ENCODE data around the gene CD109.

Gene CD109

DNA sequence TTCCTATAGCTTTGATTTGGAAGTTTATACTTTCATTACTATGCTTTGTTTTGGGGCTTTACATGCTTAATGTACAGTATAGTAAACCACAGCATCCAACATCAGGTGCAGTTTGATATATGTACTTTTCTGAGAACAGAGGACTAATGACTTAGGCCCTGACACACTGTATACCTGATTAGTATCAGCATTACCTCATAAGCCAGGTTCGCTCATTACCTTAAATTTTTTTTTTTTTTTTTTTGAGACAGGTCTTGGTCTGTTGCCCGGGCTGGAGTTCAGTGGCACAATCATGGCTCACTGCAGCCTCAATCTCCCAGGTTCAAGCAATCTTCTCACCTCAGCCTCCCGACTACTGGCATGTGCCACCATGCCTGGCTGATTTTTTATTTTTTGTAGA lies 28.4 kb downstream of the CD109 start:
- no peak for TF ChIP-seq CTCF (IDR thresholded peaks at IDR 0.05)

- no peak for TF ChIP-seq CTCF (IDR thresholded peaks at IDR 0.05)
Observed at GRCh38 chr6:73727114-73727513, 31.1 kb downstream of the CD109 start.

GRCh38 chr6:73728548-73729205 lies 32.7 kb downstream of the CD109 start:
- TF ChIP-seq CTCF (IDR thresholded peaks at IDR 0.05), result no peak

DNA sequence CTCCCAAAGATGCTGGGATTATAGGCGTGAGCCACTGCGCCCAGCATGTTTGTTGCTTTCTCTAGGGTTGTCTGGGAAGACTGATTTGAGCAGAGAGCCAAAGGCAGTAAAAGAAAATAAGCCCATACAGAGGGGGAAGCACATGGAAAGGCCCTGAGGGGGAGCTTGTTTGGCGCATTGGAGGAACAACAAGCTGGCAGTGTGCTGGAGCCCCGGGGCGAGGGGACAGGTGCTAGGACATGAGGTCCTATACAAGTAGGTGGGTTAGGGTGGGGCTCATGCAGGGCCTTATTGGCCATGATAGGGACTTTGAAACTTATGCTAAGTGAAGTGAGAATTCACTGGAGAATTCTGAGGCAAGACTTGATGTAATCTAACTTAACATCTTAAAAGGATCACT lies 35.3 kb downstream of the CD109 start:
- TF ChIP-seq CTCF (IDR thresholded peaks at IDR 0.05), result no peak

DNA sequence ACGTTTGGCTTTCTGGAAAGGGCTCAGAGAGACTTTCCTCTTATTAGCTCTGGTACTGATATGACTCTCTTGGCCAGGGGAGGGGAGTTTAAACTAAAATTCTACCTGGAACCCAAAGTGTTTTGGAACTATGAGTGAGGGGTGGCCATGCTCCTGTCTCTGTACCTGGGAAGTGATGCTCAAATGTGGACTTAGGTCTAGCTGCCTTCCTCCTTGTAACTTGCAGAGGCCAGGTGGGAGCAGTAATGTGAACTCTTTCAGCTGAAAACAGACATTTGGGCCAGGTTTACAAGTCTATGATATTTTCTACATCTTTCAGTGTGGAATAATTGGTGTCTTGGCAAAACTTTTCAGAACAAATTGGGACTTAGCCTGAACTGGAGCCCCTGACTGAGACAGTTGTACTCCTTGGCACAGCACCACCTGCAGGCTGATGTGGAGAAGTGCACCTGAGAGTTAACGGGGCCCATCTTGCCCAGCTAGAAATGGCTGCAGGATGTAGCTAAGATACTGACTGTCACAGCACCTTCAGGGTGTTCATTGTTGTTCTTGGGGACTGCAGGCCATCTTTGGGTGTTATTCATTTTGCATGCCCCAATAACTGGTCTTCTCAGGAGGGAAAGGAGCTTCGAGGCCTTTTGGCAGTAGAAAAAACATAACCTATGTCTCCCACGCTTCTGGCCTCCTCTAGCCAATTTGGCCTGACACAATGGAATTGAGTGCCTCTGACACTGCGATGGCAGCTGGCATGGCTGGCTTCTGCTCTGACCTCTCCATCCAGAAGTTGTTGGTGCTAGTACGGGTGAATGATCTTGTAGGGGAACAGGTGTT lies 37.1 kb downstream of the CD109 start:
- TF ChIP-seq CTCF (IDR thresholded peaks at IDR 0.05), result peak; percentile 82

DNA sequence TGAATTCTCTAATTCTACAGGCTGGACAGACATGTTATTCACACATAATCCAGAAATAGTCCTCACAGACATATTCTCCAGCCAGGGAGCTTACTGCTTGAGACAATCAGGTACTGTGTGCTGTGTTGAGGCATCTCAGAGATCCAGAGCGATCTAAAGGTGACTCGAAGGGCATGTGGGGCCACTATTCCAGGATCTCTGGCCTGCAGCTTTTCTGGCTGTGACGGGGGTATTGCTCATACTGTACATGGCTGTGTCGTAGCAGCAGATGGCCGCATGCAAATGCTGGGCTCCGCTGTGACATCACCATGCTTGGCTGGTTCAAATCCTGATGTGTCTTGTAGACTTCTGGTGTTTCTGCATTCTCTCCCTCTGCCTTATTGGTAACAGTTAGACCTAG lies 37.8 kb downstream of the CD109 start:
- no peak for TF ChIP-seq CTCF (IDR thresholded peaks at IDR 0.05)

- no peak for TF ChIP-seq CTCF (IDR thresholded peaks at IDR 0.05)
Observed at GRCh38 chr6:73734832-73735453, 38.9 kb downstream of the CD109 start.
